HG03432 (cell line): ENCODE results near the gene MAP4K2.
"Not testable (repeated sequence)": the region's sequence is repeated elsewhere in the genome, so short reads cannot be mapped to it uniquely, and the experiment has no call there.

Experiments used
- ATAC-seq: cut with Tn5 transposase; IDR thresholded peaks from one replicate; pipeline ENCODE4 v1.9.1; 2021; ENCODE audit warnings: mild to moderate bottlenecking, moderate library complexity; ENCODE audit not compliant: unreplicated experiment

Gene MAP4K2

GRCh38 chr11:64803158-64803845, at the start of gene MAP4K2:
Gene MAP4K2, minus strand, starts transcription at chr11:64803214. Its CDS starts 65 bp downstream, at chr11:64803149.
- ATAC-seq = peak; percentile 70

- peak; percentile 7 for ATAC-seq
Observed at GRCh38 chr11:64851831-64852351, 48.9 kb upstream of the MAP4K2 start.

GRCh38 chr11:64850979-64851567, 48.1 kb upstream of the MAP4K2 start:
- peak; percentile 72 for ATAC-seq

GRCh38 chr11:64849598-64850356, 46.8 kb upstream of the MAP4K2 start:
- ATAC-seq = no peak

- no peak for ATAC-seq
Observed at GRCh38 chr11:64848826-64849597, 46.0 kb upstream of the MAP4K2 start.

- ATAC-seq = no peak
Observed at GRCh38 chr11:64848214-64848825, 45.3 kb upstream of the MAP4K2 start.

- ATAC-seq = no peak
Observed at GRCh38 chr11:64846998-64847666, 44.1 kb upstream of the MAP4K2 start.

GRCh38 chr11:64845776-64846129, 42.7 kb upstream of the MAP4K2 start:
- not testable (repeated sequence) for ATAC-seq

GRCh38 chr11:64845129-64845775, 42.2 kb upstream of the MAP4K2 start:
- no peak for ATAC-seq

- no peak for ATAC-seq
Observed at GRCh38 chr11:64844330-64845128, 41.5 kb upstream of the MAP4K2 start, which contains the start of gene CDC42BPG. Gene CDC42BPG, minus strand, starts transcription at chr11:64844653. Its CDS starts 84 bp downstream, at chr11:64844569.

- ATAC-seq = no peak
Observed at GRCh38 chr11:64843686-64844329, 40.8 kb upstream of the MAP4K2 start.

GRCh38 chr11:64842851-64843685, 40.1 kb upstream of the MAP4K2 start:
- no peak for ATAC-seq

GRCh38 chr11:64842366-64842759, 39.3 kb upstream of the MAP4K2 start:
- ATAC-seq = no peak

GRCh38 chr11:64841592-64842365, 38.8 kb upstream of the MAP4K2 start:
- ATAC-seq = no peak

- ATAC-seq = no peak
Observed at GRCh38 chr11:64839887-64840782, 37.1 kb upstream of the MAP4K2 start.
